Esophagus squamous epithelium (tissue), 4 donors: Measurements from ENCODE around the gene THADA.

ENCODE experiments used
- POLR2A ChIP-seq, 4 donors: fragments of 450-650 bp; IDR thresholded peaks; one replicate each; pipeline ENCODE4 v1.6.1; 2017; ENCODE audit warnings: antibody characterized with exemption in 4 of 4, mild to moderate bottlenecking in 4 of 4, moderate library complexity in 3 of 4
- TF ChIP-seq, protein P1 (sequence below), 6 experiments: fragments of 450-650 bp in 4 of 6; fragments of 200-600 bp in 2 of 6; sonication (generic) in 2 of 6; IDR thresholded peaks; one replicate each; pipeline ENCODE4 v1.5.1; 2016 to 2019; ENCODE audit warnings: antibody characterized with exemption in 6 of 6, mild to moderate bottlenecking in 4 of 6, moderate library complexity in 4 of 6

DNA sequence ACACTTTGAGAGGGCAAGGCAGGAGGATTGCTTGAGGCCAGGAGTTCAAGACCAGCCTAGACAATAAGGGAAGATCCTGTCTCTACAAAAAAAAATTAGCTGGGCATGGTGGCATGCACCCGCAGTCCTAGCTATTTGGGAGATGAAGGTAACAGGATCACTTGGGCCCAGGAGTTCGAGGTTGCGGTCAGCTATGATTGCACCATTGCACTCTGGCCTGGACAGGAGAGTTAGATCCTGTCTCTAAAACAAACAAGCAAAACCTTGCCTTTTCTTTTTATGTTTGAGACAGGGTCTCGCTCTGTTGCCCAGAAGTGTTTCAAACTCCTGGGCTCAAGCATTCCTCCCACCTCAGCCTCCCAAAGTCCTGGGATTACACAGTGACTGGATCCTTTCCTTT lies 14.5 kb upstream of the THADA start:
- no peak for TF ChIP-seq POLR2A (IDR thresholded peaks at IDR 0.05)
- TF ChIP-seq, protein P1, sequence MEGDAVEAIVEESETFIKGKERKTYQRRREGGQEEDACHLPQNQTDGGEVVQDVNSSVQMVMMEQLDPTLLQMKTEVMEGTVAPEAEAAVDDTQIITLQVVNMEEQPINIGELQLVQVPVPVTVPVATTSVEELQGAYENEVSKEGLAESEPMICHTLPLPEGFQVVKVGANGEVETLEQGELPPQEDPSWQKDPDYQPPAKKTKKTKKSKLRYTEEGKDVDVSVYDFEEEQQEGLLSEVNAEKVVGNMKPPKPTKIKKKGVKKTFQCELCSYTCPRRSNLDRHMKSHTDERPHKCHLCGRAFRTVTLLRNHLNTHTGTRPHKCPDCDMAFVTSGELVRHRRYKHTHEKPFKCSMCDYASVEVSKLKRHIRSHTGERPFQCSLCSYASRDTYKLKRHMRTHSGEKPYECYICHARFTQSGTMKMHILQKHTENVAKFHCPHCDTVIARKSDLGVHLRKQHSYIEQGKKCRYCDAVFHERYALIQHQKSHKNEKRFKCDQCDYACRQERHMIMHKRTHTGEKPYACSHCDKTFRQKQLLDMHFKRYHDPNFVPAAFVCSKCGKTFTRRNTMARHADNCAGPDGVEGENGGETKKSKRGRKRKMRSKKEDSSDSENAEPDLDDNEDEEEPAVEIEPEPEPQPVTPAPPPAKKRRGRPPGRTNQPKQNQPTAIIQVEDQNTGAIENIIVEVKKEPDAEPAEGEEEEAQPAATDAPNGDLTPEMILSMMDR (IDR thresholded peaks at IDR 0.05), result no peak
